Measurements from ENCODE around the gene ELP1. TPM values are rescaled to one million over a fixed set of nuclear protein-coding genes. Genes with fewer than 3 reads are reported as not detected.

The ELP1 gene
- total RNA-seq, 1 experiment from 2014 or later: 44.1 TPM

DNA sequence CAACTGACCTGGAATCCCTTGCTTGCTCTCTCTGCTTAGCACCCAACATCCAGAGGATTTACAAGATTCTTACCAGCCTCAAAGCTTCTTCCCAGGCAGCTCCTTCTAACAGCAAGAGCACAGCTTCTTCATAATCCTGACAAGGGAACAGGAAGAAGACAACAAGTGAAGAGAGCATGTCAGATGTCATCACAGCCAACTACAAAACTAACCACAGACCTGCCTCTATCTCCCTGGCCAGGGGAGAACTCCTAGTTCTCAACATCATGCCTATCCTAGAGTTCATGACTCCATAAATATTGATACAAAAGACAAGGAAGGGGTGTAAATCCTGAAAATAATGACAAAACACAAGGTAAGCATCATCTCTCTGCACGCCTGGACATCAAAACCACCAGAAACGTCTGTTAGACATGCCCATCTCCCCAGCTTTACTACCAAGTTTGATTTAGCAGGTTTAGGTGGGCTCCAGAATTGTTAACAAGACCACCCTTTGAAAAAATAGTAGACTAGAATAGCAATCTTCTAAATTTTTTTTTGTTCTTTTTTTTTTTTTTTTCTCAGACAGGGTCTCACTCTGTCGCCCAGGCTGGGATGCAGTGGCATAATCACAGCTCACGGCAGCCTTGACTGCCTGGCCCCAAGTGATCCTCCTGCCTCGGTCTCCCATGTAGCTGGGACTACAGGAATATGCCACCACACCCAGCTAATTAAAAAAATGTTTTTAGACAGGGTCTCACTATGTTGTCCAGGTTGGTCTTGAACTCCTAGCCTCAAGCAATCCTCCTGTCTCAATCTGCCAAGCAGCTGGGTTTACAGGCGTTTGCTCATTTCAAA, 51.7 kb downstream of the ELP1 start:
- no peak for DNase-seq (ENCODE audit: low read depth)

DNA sequence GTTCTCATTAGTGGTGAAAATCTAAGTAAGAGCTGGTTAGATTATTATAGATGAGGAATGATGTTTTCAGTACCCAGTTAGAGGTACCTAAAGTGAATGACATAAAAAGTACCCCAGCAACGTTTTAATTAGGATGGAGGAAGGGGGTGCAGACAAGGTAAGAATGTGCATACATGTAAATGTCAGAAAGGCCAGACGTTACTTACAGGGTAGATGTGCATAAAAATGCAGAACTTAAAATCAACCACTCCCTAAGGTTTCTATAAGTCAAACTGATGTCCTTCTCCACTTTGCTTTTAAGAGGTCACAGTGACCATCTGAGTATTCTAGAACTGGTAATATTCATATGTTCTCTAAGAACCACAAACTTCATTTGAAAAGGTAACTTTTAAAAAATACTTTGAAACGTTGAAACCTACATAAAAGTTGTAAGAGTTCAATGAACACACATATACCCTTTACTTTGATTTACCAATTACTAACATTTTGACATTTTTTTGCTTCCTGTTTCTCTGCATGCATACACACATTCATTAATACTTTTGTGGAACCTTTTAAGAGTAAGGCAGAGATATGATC, 53.1 kb downstream of the ELP1 start:
- DNase-seq (ENCODE audit: low read depth): no peak

DNA sequence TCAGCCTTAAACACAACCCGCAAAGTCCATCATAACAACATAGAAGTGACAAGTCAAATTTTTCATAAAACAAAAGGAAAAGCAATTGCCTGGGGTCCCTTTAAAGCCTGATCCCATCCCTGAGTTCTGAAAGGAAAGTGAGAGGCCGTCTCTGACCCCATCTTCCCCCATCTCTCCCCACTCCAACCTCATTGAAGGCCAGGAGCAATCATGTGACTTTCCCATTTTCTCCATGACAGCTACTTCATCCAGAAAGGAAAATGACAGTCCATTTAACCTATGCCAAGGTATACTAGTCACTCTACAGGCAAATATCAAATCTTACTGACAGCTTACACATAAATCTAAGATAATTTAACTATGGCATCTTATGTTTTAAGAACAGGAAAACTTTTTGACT, 56.4 kb downstream of the ELP1 start:
- DNase-seq (ENCODE audit: low read depth): no peak

DNA sequence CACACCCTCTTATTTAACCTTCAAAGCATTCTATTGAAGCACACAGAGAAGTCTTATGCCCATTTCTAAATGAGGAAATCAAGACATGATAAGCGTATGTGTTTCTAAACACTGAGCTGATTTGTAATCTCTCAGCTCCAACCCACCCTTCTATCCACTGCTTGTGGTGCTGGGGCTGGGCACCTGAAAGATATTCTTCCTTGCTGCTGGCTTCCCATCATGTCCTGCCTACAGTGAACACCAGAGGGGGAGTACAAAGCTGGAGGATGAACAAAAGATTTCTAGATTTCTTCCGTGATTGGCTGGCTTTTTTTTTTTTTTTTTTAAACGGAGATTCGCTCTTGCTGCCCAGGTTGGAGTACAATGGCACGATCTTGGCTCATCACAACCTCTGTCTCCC, 57.5 kb downstream of the ELP1 start:
- DNase-seq (ENCODE audit: low read depth): no peak

DNA sequence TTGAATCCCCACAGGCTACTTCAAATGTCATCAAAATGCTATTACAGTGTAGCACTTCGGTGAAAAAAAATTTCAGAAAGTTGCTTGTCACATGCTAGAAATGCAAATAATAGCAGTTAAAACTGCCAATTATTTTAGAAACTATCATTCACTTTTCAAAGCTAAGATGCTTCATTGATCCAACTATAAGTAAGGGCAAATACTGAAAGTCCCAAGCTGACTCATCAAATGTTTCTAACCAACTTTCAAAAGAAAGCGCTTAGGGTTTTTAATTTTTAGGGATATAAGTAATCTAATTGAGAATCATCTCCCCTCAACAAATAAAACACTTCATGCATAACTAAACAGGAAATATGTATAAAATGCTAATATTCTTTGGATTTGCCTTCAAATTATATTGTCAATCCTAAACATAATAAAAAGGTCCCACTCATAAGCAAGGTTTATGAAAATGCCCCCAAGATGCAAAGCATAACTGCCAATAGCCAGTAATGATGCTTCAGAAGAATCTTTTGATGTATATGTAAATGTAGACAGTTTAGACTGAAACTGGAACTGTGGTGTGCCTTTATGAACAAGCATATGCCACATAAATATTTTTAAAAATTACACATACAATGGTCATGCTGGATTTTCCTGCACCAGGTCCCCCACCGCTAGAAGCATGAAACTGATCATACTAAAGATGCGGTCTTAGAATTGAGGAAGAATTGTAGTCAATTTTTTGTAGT, 59.7 kb downstream of the ELP1 start:
- no peak for DNase-seq (ENCODE audit: low read depth)

DNA sequence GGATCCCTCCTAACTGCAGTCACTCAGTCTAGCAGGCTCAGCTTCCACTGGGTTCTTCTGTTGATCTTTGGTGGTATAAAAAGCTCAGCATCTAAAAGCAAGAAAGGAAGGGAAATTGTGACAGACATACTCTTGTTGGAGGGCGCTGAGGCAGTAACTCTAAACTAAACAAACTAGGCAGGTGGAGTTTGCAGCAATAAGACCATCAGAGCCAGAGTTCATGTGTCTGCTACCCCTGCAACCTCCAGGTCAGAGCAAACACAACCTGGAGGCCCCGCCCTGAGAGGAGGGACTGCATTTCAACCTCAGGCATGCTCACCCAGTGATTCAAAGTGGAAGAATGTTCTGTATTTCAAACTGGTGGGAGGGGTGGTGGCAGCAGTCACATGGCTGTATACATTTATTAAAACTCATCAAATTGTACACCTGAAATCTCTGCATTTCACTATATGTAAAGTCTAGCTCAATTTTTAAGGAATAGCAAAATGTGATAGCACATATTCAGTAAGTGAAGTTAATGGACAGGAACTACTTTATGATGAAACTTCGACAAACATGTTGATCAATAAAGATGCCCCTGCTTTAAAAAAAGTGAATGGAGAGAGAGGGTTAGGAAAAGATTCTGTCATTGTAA, 64.7 kb downstream of the ELP1 start:
- no peak for DNase-seq (ENCODE audit: low read depth)

DNA sequence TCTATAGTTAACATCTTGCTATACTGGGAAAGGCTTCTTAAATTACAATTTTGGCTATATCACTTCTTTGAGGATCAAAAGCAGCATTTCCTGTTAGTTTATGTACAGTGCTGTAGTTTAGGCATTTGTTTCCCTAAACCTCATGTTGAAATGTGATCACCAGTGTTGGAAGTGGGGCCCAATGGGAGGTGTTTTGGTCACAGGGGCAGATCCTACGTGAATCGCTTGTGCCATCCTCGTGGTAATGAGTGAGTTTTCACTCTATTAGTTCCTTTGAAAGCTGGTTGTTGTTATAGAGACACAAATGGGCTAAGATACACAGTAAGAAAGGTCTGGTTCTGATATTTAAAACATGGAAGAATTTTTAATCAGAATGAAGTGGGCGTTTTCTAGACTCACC, 66.1 kb downstream of the ELP1 start:
- no peak for DNase-seq (ENCODE audit: low read depth)

DNA sequence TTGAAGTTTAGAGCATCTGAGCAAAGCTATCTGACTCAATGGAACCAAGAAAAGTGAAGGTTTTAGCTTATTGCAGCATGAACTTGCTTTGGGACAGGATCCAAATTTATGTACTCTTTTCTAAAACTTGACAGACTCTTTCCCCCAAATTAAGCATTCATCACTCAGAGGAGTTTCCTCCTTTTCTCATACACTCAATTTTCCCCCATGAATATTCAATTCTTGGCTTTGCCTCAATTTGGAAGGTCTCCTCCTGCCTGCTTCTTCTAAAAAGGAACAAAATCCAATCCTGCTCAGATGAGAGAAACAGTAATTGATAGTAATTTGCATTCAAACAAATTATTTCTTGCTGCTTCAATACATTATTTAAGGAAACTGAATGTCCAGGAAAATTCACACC, 66.8 kb downstream of the ELP1 start:
- no peak for DNase-seq (ENCODE audit: low read depth)

DNA sequence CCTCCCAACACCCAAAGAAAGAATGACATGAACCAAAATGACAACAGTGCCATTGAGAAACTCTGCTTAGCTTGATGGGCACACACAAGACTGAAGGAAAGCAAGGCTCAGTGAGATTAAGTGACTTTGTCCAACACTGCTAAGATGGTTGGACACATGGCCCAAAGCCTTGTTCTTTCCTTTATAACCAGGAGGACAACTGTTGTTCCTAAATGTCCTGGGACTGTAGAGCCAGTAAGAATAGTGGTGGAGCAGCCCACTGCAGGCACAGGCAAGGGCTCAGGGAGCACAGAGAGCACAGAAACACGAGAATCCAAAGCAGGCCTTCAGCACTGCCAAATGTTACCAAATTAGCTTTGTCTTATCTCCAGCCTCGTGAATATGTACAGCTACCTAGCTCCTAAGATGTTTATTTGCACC, 67.9 kb downstream of the ELP1 start:
- no peak for DNase-seq (ENCODE audit: low read depth)

DNA sequence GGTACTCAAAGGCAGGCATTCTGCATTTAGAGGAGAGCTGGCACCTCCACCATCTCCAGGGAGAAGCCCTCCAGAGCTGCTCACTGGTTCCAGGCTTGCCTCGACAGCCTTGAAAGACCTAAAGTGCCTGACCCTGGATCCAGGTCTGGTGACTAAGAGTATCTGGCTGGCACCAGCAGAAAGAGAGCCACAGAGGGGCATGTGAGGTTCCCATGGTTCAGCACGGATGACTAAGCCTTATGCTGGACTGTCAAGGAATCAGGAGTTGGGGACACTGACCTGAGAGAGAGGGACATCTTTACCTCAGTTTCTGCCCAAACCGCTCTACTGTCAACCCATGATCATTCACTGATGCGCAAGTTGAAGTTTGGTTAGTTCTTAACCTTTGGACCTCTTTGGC, 68.9 kb downstream of the ELP1 start:
- no peak for DNase-seq (ENCODE audit: low read depth)

DNA sequence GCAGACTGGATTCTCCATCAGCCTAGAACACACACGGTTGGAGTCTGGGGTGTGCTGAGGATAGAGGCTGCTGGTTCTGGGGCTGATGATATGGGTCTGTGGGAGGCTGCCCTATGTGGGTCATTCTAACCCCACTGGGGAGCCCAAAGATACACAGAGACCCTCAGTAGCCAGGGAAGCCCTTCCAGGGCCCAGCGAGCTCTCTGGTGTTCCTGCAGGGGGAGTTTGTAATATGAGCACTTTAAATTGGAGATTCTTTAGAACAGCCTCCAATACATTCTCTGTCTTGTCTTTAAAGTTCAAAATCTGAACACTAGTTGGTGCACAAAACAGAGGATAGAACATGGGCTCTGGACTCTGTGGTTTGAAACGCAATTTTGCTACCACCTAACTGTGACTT, 69.5 kb downstream of the ELP1 start:
- DNase-seq (ENCODE audit: low read depth): no peak

DNA sequence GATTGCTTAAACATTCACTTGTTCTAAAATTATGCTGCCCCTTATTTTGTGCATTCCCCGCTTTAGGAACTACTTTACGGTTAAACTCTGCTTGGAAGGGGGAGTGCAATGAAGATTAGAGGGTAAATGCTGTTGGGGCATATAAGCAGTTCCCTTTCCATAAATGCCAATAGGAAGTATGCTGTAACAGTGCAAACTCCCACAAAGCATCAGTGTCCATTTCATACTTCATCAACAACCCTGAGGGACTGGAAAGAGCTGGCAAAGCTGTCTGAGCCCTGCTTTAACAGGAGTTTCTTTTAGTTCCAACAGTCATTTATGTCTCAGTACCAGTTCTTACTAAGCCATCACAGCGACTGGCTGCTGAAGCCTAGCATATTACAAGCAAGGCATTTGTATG, 70.0 kb downstream of the ELP1 start:
- DNase-seq (ENCODE audit: low read depth): no peak

DNA sequence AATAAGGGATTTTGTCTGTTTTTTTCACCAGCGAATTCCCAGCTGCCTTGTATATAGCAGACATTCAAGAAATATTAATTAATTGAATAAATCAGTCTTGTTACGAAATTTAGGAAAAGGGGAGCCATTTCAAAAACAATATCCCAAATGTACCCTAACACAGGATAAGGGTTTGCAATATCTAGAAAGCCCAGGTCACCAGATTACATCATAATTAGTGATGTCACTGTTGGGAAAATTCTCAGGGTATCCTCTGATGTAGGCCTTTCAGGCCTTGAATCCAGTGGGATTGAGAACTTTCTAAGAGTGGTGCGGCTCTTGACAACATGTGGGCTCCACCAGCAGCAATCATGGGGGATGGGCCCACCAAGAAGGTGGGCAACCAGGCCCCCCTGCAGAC, 71.9 kb downstream of the ELP1 start, which contains the start of gene ACTL7A:
Gene ACTL7A, plus strand, starts transcription at position 270 of the 400 bp plus-strand sequence. Its CDS starts 57 bp downstream, at position 327.
- DNase-seq (ENCODE audit: low read depth): no peak

DNA sequence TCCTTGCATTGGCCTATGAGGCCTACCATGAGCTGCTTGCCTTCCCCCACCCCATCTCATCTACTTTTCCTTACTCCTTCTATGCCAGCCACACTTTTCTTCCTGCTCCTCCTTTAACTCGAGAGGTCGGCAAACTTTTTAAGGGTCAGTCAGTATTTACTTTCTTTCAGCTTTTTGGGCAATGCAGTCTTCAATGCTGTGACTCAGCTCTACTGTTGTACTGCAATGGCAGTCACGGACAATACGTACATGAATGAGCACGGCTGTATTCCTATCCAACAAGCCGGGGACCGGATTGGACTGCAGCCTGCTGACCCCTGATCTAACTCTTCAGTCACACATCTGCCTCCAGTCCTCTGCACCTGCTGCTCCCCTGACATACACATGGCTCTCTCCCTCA, 72.5 kb downstream of the ELP1 start:
- DNase-seq (ENCODE audit: low read depth): no peak

DNA sequence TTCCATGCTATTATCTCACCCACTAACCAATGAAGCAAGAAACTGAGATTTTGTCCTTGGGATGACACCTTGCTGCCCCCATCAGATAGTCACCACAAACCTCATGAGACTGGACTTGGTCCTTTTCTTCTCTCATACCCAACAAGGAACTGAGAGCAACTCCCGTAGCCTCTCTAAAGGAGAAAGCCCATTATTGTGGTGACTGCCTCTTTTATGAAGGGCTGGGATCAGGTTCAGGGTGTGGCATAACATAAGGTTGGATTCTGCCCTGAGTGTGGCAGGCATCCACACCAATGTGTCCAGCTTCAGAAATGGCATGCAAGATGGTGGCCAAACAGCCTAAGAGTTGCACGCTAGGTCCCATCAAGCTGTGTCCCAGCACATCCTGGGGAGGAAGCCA, 73.2 kb downstream of the ELP1 start:
- DNase-seq (ENCODE audit: low read depth): no peak

DNA sequence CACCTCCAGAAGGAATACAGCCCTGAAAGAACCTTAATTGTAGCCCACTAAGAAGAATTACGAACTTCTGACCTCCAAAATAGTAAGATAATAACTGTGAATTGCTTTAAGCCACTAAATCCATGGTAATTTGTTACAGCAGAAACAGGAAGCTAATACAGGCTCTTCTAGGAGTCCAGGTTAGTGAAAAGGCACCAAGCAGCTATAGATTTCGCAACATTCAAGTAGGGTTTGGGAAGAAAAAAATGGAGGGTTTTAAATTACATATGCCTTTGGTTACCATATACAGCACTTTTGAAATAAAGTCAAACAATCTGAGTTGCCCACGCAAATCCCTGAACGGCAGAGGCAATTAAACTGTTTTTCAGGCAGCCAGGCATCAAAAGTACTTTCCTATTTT, 73.6 kb downstream of the ELP1 start:
- DNase-seq (ENCODE audit: low read depth): no peak

DNA sequence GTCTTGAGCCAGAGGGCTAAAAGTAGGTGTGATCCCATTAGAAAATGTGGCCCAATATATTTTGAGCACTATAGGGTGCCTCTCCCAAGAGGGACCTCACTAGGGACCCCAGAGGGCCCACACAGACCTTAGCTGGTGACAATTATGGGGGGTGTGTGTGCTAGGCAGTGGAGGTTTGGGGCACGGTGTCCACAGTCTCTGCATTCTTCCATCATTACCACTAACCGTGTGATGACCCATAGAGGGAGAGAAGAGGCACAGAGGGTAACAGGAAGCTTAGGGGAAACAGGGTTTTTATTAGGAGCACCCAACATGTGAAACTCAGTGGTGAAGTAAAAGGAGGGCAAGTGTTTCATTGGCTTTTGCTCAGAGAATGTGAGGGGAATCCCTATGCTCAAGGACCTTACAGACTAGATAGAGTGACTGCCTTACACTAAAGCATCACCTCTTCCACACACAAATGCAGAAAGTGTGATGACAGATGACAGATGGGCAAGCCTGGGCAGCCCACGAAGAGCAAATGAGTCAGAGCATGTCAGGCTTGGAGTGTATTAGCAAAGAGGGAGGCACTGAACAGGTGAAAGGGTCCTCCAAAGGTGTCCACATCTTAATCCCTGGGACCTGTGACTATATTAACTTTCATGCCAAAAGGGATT, 74.3 kb downstream of the ELP1 start:
- no peak for DNase-seq (ENCODE audit: low read depth)

DNA sequence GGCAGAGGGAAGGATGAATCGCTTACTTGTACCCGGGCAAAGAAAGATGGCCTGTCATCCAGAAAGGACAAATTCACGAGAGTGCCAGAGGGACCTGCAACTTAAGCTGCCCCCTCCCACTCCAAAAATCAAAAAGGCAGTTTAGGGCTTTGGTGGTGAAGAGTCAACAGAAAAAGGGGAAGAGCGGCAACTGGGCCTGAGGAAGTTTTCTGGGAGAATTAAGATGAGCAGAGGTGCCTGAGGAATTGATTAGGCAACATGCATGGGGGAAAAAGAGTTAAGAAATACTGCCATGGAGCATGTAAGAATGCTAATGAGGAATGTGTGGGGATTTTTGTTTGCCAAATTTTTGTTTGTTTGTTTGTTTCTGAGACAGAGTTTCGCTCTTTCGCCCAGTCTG, 76.4 kb downstream of the ELP1 start:
- DNase-seq (ENCODE audit: low read depth): no peak

DNA sequence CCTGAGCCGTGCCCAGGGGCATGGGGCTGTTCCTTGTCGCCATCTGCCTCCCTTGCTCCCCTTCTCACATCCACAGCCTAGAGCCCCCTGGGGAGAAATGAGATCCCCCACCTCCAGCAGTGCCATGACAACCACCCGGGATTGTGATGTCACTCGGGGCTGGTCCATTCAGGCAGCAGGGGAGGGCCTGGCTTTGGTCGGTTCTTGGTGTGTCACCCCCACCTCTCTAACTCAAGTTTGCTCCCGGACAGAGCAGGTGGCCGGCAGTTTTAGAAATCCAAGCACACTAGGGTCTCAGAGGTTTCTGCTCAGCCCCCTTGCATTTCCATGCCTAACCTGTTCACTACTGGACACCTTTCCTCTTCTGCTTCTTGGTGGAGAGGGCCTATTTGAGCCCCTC, 78.0 kb downstream of the ELP1 start, which contains the start of gene ACTL7B:
Gene ACTL7B, minus strand, starts transcription at position 99 of the 400 bp plus-strand sequence. Its CDS starts 56 bp downstream, at position 43.
- no peak for DNase-seq (ENCODE audit: low read depth)

DNA sequence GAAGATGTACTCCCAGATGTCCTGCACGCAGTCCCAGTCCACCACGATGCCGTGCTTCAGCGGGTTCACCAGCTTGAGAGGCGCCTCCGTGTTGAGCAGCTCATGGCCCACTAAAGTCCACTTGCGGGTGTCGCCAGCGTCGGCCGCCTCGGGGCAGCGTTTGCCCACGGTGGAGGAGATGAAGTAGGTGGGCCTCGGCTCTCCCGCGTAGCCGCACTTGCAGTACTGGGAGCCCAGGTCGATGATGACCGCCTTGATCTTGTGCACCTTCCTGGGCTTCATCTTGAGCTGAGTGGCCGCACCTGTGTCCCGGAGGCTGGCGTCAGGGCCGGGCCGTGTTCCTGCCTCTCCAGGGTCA, 78.4 kb downstream of the ELP1 start:
- DNase-seq (ENCODE audit: low read depth): no peak

DNA sequence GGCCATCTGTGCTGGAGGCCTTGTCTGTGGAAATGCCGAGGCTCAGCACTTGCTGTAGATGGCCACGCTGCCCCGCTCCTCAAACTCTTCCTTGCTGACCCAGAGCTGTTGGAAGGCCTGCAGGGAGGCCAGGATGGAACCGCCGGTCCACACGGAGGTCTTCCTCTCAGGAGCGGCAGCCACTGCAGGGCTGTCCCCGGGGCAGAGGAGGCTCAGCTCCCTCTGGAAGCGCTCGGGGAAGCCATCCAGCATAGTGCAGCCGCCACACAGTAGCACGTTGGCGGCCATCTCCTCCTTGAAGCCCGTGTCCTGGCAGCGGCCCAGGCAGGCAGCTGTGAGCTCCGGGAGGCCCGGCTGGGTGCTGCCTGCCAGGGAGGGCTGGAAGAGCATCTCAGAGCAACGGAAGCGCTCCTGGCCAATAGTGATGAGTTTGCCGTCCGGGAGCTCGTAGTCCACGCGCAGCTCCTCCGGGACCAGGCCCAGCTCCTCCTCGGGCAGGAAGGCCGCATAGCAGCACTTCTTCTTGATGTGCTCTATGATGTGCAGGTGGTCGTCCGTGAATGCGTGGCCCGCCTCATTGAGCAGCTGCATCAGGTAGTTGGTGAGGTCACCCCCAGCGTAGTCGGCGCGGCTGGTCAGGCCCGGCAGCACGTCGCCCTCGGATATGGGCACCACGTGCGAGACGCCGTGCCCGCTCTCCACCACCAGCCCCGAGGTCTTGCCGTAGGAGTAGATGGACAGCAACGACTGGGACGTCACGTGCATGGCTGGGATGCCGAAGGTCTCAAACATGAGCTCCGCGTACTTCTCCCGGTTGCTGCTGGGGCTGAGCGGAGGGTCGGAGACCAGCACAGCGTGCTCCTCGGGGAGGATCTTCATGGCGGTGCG, 79.0 kb downstream of the ELP1 start:
- no peak for DNase-seq (ENCODE audit: low read depth)
